ENCODE data around the gene UBE2C.
"Not testable (repeated sequence)": the region's sequence is repeated elsewhere in the genome, so short reads cannot be mapped to it uniquely, and the experiment has no call there.

UBE2C gene

GRCh38 chr20:45812157-45813005, at the start of gene UBE2C:
TSS of gene UBE2C (plus strand) at chr20:45812644. CDS start at chr20:45812696, 52 bp downstream.
- DNase-seq (ENCODE audit: low read depth in 2 of 2), result peak; percentile 88 to 93

GRCh38 chr20:45764618-45765282, 47.7 kb upstream of the UBE2C start:
- DNase-seq (ENCODE audit: low read depth in 2 of 2), result not testable (repeated sequence)

GRCh38 chr20:45765307-45765875, 47.1 kb upstream of the UBE2C start:
- DNase-seq (ENCODE audit: low read depth in 2 of 2), result no peak

- no peak for DNase-seq (ENCODE audit: low read depth in 2 of 2)
Observed at GRCh38 chr20:45765980-45766379, 46.5 kb upstream of the UBE2C start.

GRCh38 chr20:45768479-45768878, 44.0 kb upstream of the UBE2C start:
- DNase-seq (ENCODE audit: low read depth in 2 of 2), result no peak

- DNase-seq (ENCODE audit: low read depth in 2 of 2), result peak; percentile 52 to 67
Observed at GRCh38 chr20:45771182-45771759, 41.2 kb upstream of the UBE2C start.

GRCh38 chr20:45772693-45773092, 39.8 kb upstream of the UBE2C start:
- DNase-seq (ENCODE audit: low read depth in 2 of 2), result no peak

- DNase-seq (ENCODE audit: low read depth in 2 of 2), result no peak
Observed at GRCh38 chr20:45774945-45775344, 37.5 kb upstream of the UBE2C start.

GRCh38 chr20:45775411-45775810, 37.0 kb upstream of the UBE2C start:
- DNase-seq (ENCODE audit: low read depth in 2 of 2), result no peak

- DNase-seq (ENCODE audit: low read depth in 2 of 2), result no peak
Observed at GRCh38 chr20:45776931-45777330, 35.5 kb upstream of the UBE2C start.

GRCh38 chr20:45779011-45779915, 33.2 kb upstream of the UBE2C start:
- no peak for DNase-seq (ENCODE audit: low read depth in 2 of 2)

- no peak for DNase-seq (ENCODE audit: low read depth in 2 of 2)
Observed at GRCh38 chr20:45780159-45780558, 32.3 kb upstream of the UBE2C start.

- DNase-seq (ENCODE audit: low read depth in 2 of 2), result no peak
Observed at GRCh38 chr20:45781391-45781931, 31.0 kb upstream of the UBE2C start.

GRCh38 chr20:45782890-45783289, 29.6 kb upstream of the UBE2C start:
- DNase-seq (ENCODE audit: low read depth in 2 of 2), result no peak

- no peak for DNase-seq (ENCODE audit: low read depth in 2 of 2)
Observed at GRCh38 chr20:45783656-45784294, 28.7 kb upstream of the UBE2C start.

- no peak for DNase-seq (ENCODE audit: low read depth in 2 of 2)
Observed at GRCh38 chr20:45788351-45788750, 24.1 kb upstream of the UBE2C start.

GRCh38 chr20:45792317-45793118, 19.9 kb upstream of the UBE2C start:
- no peak for DNase-seq (ENCODE audit: low read depth in 2 of 2)

GRCh38 chr20:45796337-45797065, 15.9 kb upstream of the UBE2C start:
- no peak for DNase-seq (ENCODE audit: low read depth in 2 of 2)

- not testable (repeated sequence) for DNase-seq (ENCODE audit: low read depth in 2 of 2)
Observed at GRCh38 chr20:45797510-45797909, 14.9 kb upstream of the UBE2C start.
